ENCODE measurements around the gene RNU6-9.
A peak's percentile ranks its signal among the peaks of the same experiment; 100 is the strongest.
"Not testable (repeated sequence)": the region's sequence is repeated elsewhere in the genome, so short reads cannot be mapped to it uniquely, and the experiment has no call there.

The RNU6-9 gene

GRCh38 chr19:848386-848921 lies 44.8 kb upstream of the RNU6-9 start:
- TF ChIP-seq SNAI2 (CRISPR knock-in tag; IDR thresholded peaks at IDR 0.05) (no peak), ZNF70 (CRISPR knock-in tag; IDR thresholded peaks at IDR 0.05) (no peak), BACH2 (CRISPR knock-in tag; IDR thresholded peaks at IDR 0.05; ENCODE audit: borderline replicate concordance) (no peak), CREB5 (CRISPR knock-in tag; IDR thresholded peaks at IDR 0.05; ENCODE audit: low read depth) (no peak), PPARA (CRISPR knock-in tag; IDR thresholded peaks at IDR 0.05; ENCODE audit: borderline replicate concordance) (no peak), ESRRG (CRISPR knock-in tag; IDR thresholded peaks at IDR 0.05) (no peak), ZNF8 (CRISPR knock-in tag; IDR thresholded peaks at IDR 0.05) (no peak)
- no peak for ATAC-seq

GRCh38 chr19:849195-849594 lies 44.1 kb upstream of the RNU6-9 start:
- not testable (repeated sequence) for ATAC-seq

GRCh38 chr19:850221-850978 lies 42.9 kb upstream of the RNU6-9 start:
- peak; percentile 75 for ATAC-seq
- no peak for TF ChIP-seq PATZ1 (CRISPR knock-in tag; IDR thresholded peaks at IDR 0.05; ENCODE audit: borderline replicate concordance)
- no peak for TF ChIP-seq ZC3H10 (CRISPR knock-in tag; IDR thresholded peaks at IDR 0.05)
- TF ChIP-seq CSDC2 (CRISPR knock-in tag; IDR thresholded peaks at IDR 0.05), result no peak
- no peak for TF ChIP-seq RARB (CRISPR knock-in tag; IDR thresholded peaks at IDR 0.05)
- no peak for TF ChIP-seq PPARA (CRISPR knock-in tag; IDR thresholded peaks at IDR 0.05; ENCODE audit: borderline replicate concordance)
- TF ChIP-seq TSHZ2 (CRISPR knock-in tag; IDR thresholded peaks at IDR 0.05), result no peak
- no peak for TF ChIP-seq TCF4 (CRISPR knock-in tag; IDR thresholded peaks at IDR 0.05; ENCODE audit: borderline replicate concordance)
- no peak for TF ChIP-seq TOX (CRISPR knock-in tag; IDR thresholded peaks at IDR 0.05; ENCODE audit: borderline replicate concordance)
- TF ChIP-seq ZFP3 (CRISPR knock-in tag; IDR thresholded peaks at IDR 0.05), result no peak
- TF ChIP-seq ESRRG (CRISPR knock-in tag; IDR thresholded peaks at IDR 0.05), result no peak
- no peak for TF ChIP-seq ZNF70 (CRISPR knock-in tag; IDR thresholded peaks at IDR 0.05)
- TF ChIP-seq SNAI2 (CRISPR knock-in tag; IDR thresholded peaks at IDR 0.05), result no peak
- no peak for TF ChIP-seq CSRNP3 (CRISPR knock-in tag; IDR thresholded peaks at IDR 0.05)
- no peak for TF ChIP-seq POU6F1 (CRISPR knock-in tag; IDR thresholded peaks at IDR 0.05; ENCODE audit: borderline replicate concordance, low read depth)
- TF ChIP-seq CREB5 (CRISPR knock-in tag; IDR thresholded peaks at IDR 0.05; ENCODE audit: low read depth), result no peak
- no peak for TF ChIP-seq GLIS3 (CRISPR knock-in tag; IDR thresholded peaks at IDR 0.05)
- no peak for TF ChIP-seq ISL1 (CRISPR knock-in tag; IDR thresholded peaks at IDR 0.05)
- TF ChIP-seq ZFP30 (CRISPR knock-in tag; IDR thresholded peaks at IDR 0.05), result no peak

Measured in SK-N-SH treated with all-trans-retinoic acid at 6 μM for 48 hours (cell line).